Measurements from ENCODE around the gene PXDN. TPM values are rescaled to one million over a fixed set of nuclear protein-coding genes. Genes with fewer than 3 reads are reported as not detected.

Gene PXDN
- total RNA-seq, 1 experiment from 2014 or later = 102 TPM

- Histone ChIP-seq H3K4me3 (ENCODE audit: insufficient read depth, low read depth, low read length) (no peak overlapping the region), H3K27me3 (ENCODE audit: control insufficient read depth, insufficient read depth, low read length) (no peaks in the 10 kb centered on the region), H3K36me3 (replicated peaks; ENCODE audit: control insufficient read depth, insufficient read depth, low read length) (no peaks in the 10 kb centered on the region)
- DNase-seq = no peak
These were observed 159.4 kb downstream of the PXDN start for GRCh38 chr2:1584691-1585485.

- DNase-seq = no peak
- Histone ChIP-seq H3K4me3 (ENCODE audit: insufficient read depth, low read depth, low read length) (no peak overlapping the region), H3K27me3 (ENCODE audit: control insufficient read depth, insufficient read depth, low read length) (no peaks in the 10 kb centered on the region), H3K36me3 (replicated peaks; ENCODE audit: control insufficient read depth, insufficient read depth, low read length) (no peaks in the 10 kb centered on the region)
These were observed 160.2 kb downstream of the PXDN start for GRCh38 chr2:1584051-1584531.

- H3K27me3 ChIP-seq (ENCODE audit: control insufficient read depth, insufficient read depth, low read length) = no peaks in the 10 kb centered on the region
- H3K4me3 ChIP-seq (ENCODE audit: insufficient read depth, low read depth, low read length) = no peak overlapping the region
- no peak for DNase-seq
- H3K36me3 ChIP-seq (replicated peaks; ENCODE audit: control insufficient read depth, insufficient read depth, low read length) = no peaks in the 10 kb centered on the region
These were observed 161.4 kb downstream of the PXDN start for GRCh38 chr2:1582891-1583341.

- no peak for DNase-seq
- H3K4me3 ChIP-seq (ENCODE audit: insufficient read depth, low read depth, low read length) = no peak overlapping the region
These were observed 162.2 kb downstream of the PXDN start for GRCh38 chr2:1581965-1582625.

More at GRCh38 chr2:1581965-1582625, 162.2 kb downstream of the PXDN start:
- no peaks in the 10 kb centered on the region for H3K27me3 ChIP-seq (ENCODE audit: control insufficient read depth, insufficient read depth, low read length)
- no peaks in the 10 kb centered on the region for H3K36me3 ChIP-seq (replicated peaks; ENCODE audit: control insufficient read depth, insufficient read depth, low read length)
